Measurements from ENCODE around the gene COL25A1. TPM values are rescaled to one million over a fixed set of nuclear protein-coding genes. Genes with fewer than 3 reads are reported as not detected.

COL25A1 gene
- total RNA-seq, 1 donor from 2014 or later, result 0.75 TPM

DNA sequence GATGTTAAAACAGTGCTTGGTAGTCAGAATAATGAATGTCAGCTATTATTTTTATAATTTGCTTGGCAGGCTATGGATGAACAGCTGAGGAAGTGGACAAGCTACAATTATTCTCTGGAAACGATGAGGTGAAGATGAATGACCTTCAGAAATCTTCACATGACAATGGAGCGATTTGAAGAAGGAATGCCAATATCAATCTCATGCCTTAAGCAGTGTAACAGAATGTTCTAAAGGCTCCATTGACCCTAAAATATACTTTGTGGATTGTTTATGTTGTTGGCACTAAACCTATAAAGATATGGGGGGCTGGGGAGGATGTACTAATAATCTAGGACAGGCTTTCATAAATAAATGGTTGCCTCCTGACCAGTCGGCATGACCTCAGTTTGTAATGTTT lies 36.2 kb downstream of the COL25A1 start:
- Histone ChIP-seq H3K27ac (no peak overlapping the region), H3K4me3 (no peak overlapping the region), H3K9me3 (no peaks in the 10 kb centered on the region), H3K27me3 (no peaks in the 10 kb centered on the region), H3K36me3 (no peaks in the 10 kb centered on the region), H3K4me1 (no peaks in the 10 kb centered on the region)
- intact Hi-C loops (cut with DNase I), result no loop called here
- ATAC-seq (no peak), DNase-seq (no peak)
- TF ChIP-seq, protein P1, sequence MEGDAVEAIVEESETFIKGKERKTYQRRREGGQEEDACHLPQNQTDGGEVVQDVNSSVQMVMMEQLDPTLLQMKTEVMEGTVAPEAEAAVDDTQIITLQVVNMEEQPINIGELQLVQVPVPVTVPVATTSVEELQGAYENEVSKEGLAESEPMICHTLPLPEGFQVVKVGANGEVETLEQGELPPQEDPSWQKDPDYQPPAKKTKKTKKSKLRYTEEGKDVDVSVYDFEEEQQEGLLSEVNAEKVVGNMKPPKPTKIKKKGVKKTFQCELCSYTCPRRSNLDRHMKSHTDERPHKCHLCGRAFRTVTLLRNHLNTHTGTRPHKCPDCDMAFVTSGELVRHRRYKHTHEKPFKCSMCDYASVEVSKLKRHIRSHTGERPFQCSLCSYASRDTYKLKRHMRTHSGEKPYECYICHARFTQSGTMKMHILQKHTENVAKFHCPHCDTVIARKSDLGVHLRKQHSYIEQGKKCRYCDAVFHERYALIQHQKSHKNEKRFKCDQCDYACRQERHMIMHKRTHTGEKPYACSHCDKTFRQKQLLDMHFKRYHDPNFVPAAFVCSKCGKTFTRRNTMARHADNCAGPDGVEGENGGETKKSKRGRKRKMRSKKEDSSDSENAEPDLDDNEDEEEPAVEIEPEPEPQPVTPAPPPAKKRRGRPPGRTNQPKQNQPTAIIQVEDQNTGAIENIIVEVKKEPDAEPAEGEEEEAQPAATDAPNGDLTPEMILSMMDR (IDR thresholded peaks at IDR 0.05), result no peak

DNA sequence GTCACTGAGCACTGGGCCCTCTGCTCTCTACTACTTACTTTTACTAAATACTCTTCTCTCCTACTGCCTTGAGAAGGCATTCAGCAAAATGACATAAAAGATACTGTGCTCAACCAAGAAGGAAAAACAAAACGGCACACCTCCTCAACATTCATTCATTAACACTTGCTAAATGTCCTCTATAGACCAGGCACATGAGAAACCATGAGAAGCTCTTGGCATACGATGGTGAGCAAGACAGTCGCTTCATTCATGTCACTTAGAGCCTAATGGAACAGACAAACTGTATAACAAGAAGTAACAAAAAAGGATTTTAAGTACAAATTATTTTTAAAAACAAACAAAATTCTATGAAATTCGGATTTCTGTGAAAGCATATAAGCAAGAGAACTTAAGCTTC lies 38.7 kb downstream of the COL25A1 start:
- ATAC-seq (no peak), DNase-seq (no peak)
- Histone ChIP-seq H3K9me3 (no peaks in the 10 kb centered on the region), H3K36me3 (no peaks in the 10 kb centered on the region), H3K4me3 (no peak overlapping the region), H3K4me1 (no peaks in the 10 kb centered on the region), H3K27ac (no peak overlapping the region), H3K27me3 (no peaks in the 10 kb centered on the region)
- TF ChIP-seq, protein P1 (IDR thresholded peaks at IDR 0.05), result no peak
- intact Hi-C loops (cut with DNase I), result no loop called here

DNA sequence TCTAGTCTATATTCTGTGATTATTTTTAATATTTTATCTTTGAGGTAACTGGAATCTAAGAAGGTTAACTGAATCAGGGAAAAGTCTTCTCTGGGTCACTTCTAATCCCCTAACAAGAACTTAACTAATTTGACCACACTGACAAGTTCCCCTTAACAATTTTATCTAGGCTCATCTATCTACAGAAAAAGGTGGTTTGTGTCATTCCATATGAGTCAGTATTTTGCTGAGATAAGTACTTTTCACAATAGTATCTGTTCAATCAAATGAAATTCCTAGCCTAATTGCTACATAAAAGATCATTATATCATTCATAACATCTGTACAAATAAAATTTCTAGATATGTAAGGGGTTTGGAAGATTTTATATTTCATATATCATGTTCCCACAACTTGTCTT lies 45.6 kb downstream of the COL25A1 start:
- no peak for ATAC-seq
- H3K36me3 ChIP-seq, result no peaks in the 10 kb centered on the region
- no peak overlapping the region for H3K27ac ChIP-seq
- H3K4me3 ChIP-seq, result no peak overlapping the region
- TF ChIP-seq, protein P1 (IDR thresholded peaks at IDR 0.05), result no peak
- intact Hi-C loops (cut with DNase I), result no loop called here
- H3K4me1 ChIP-seq, result no peaks in the 10 kb centered on the region
- no peaks in the 10 kb centered on the region for H3K9me3 ChIP-seq
- H3K27me3 ChIP-seq, result no peaks in the 10 kb centered on the region
- no peak for DNase-seq

DNA sequence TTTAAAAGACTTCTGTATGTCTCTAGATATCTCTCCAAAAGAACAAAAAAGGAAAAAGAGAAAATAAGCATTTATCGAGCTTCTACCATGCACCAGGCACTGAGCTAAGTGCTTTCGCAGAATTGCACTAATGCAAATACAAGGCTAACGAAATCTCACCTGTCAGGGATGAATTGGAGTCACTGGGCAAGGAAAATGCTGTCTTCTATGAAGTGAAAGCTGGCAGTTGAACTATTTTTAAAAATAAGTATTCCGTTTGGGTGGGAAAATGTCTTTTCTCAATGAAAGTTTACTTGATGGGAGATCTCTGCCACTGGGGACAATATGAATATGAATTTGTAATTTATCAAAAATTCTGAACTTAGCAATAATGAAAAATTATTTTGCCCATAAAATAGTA lies 47.6 kb downstream of the COL25A1 start:
- no peaks in the 10 kb centered on the region for H3K9me3 ChIP-seq
- H3K27ac ChIP-seq, result no peak overlapping the region
- no peaks in the 10 kb centered on the region for H3K27me3 ChIP-seq
- intact Hi-C loops (cut with DNase I), result no loop called here
- TF ChIP-seq, protein P1 (IDR thresholded peaks at IDR 0.05), result no peak
- no peak overlapping the region for H3K4me3 ChIP-seq
- no peaks in the 10 kb centered on the region for H3K36me3 ChIP-seq
- no peak for ATAC-seq
- no peaks in the 10 kb centered on the region for H3K4me1 ChIP-seq
- DNase-seq, result no peak

DNA sequence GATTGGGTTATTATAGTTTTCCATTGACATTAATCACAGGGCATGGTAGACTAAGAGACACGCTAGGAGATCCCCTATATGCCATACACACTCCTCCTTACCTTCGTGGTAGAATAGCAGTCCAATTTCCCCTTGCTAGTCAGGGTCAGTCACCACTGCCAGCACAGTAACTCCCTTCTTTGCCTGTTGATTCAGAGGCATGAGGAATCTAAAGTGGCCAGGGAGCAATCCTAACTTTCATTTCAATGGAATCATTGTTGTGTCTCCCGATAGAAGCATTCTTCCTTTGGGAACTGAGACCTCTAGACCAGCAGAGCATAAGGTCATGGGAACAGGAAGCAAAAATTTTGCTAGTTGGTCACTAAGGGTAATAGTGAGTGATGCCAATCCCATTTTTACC lies 51.1 kb downstream of the COL25A1 start:
- TF ChIP-seq, protein P1 (IDR thresholded peaks at IDR 0.05), result no peak
- intact Hi-C loops (cut with DNase I), result no loop called here

DNA sequence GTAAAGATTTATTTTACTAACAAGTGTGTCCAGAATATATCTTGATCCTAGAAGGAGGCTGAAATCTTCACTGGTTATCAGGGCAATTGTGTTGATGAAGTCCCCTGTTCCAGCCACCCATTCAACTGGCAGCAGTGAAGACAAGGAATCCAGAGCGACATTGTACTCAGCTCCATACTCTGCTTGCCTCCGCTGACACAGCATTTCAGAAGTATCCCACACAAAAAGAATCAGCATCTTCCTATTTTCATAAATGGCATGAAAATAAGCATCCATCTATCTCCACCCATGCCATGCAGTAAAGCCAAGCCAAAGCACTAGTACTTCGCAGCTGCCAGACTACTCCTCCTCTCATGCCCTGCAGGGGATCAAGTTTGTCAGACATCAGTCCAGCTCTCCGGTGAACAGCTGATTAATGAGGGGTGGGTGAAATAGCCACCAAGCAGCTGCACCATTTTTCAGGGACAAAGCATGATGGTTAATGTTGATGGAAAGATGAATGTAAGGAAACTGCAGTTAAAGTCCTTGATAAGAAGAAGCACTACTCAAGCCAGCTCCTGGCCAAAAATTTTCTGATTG lies 54.0 kb downstream of the COL25A1 start:
- Histone ChIP-seq H3K27ac (no peak overlapping the region), H3K27me3 (no peaks in the 10 kb centered on the region), H3K4me1 (no peaks in the 10 kb centered on the region), H3K36me3 (no peaks in the 10 kb centered on the region), H3K4me3 (no peak overlapping the region), H3K9me3 (no peaks in the 10 kb centered on the region)
- intact Hi-C loops (cut with DNase I), result no loop called here
- TF ChIP-seq, protein P1 (IDR thresholded peaks at IDR 0.05), result no peak
- DNase-seq, result no peak
- ATAC-seq, result no peak

More for the DNA sequence above, 51.1 kb downstream of the COL25A1 start:
- H3K36me3 ChIP-seq, result no peaks in the 10 kb centered on the region
- ATAC-seq (no peak), DNase-seq (no peak)
- H3K27me3 ChIP-seq, result no peaks in the 10 kb centered on the region
- H3K4me1 ChIP-seq, result no peaks in the 10 kb centered on the region
- no peak overlapping the region for H3K4me3 ChIP-seq
- no peak overlapping the region for H3K27ac ChIP-seq
- no peaks in the 10 kb centered on the region for H3K9me3 ChIP-seq
